Astrocyte of the cerebellum (primary cell): Measurements from ENCODE around the gene RAMAC.
A peak's percentile ranks its signal among the peaks of the same experiment; 100 is the strongest.
"Not testable (repeated sequence)": the region's sequence is repeated elsewhere in the genome, so short reads cannot be mapped to it uniquely, and the experiment has no call there.

ENCODE experiments used
- DNase-seq: peaks from one replicate; pipeline ENCODE4 v3.0.0-alpha.2; 2011; ENCODE audit warnings: low read depth
- H3K4me3 ChIP-seq: 2 replicates; pipeline ENCODE4 v1.5.1; 2011; ENCODE audit warnings: mild to moderate bottlenecking, low read depth, low read length, moderate library complexity
- CTCF ChIP-seq: IDR thresholded peaks from 2 replicates; pipeline ENCODE4 v1.5.1; 2012; ENCODE audit warnings: low read length, low read depth, moderate library complexity, mild to moderate bottlenecking; ENCODE audit errors: missing control alignments
- in situ Hi-C: cut with HindIII; loops from 2 replicates; pipeline ENCODE4 v1.10.0; 2017; ENCODE audit warnings: low sequenced_read_pairs

RAMAC gene

GRCh38 chr15:82993144-82993543, 7.1 kb downstream of the RAMAC start:
- DNase-seq: no peak
- TF ChIP-seq CTCF: no peak
- no peak overlapping the region for H3K4me3 ChIP-seq
- in situ Hi-C loops: no loop called here

- TF ChIP-seq CTCF: no peak
- no peak for DNase-seq
- H3K4me3 ChIP-seq: no peak overlapping the region
- in situ Hi-C loops: no loop called here
Observed at GRCh38 chr15:82995076-82995475, 9.1 kb downstream of the RAMAC start.

- TF ChIP-seq CTCF: no peak
- in situ Hi-C loops: no loop called here
- no peak for DNase-seq
Observed at GRCh38 chr15:82995938-82996337, 9.9 kb downstream of the RAMAC start.

GRCh38 chr15:82999426-82999825, 13.4 kb downstream of the RAMAC start:
- no peak overlapping the region for H3K4me3 ChIP-seq
- TF ChIP-seq CTCF: no peak
- no peak for DNase-seq
- in situ Hi-C loops: no loop called here

More at GRCh38 chr15:82995938-82996337, 9.9 kb downstream of the RAMAC start:
- no peak overlapping the region for H3K4me3 ChIP-seq

- TF ChIP-seq CTCF: peak; percentile 50
- in situ Hi-C loops: loop anchor here (5.0 kb wide), 1 partner anchor 48 kb away; the partner anchor contains the start of gene HOMER2
- DNase-seq: peak; percentile 56
- no peak overlapping the region for H3K4me3 ChIP-seq
Observed at GRCh38 chr15:82999905-83000671, 14.1 kb downstream of the RAMAC start.

GRCh38 chr15:83000672-83001031, 14.6 kb downstream of the RAMAC start:
- H3K4me3 ChIP-seq, DNase-seq: not testable (repeated sequence)
- in situ Hi-C loops: loop anchor here (5.0 kb wide), 1 partner anchor 48 kb away; the partner anchor contains the start of gene HOMER2

- H3K4me3 ChIP-seq: peak overlapping the region; percentile 70
- TF ChIP-seq CTCF: peak; percentile 96
- in situ Hi-C loops: loop anchor here (5.0 kb wide), 1 partner anchor 87 kb away; no protein-coding TSS in a partner anchor
- DNase-seq: peak; percentile 64
Observed at GRCh38 chr15:83010709-83011270, 24.8 kb downstream of the RAMAC start.
